Non-pigmented ciliary epithelial cell (primary cell): ENCODE data around the gene DCAF11.

ENCODE experiments used
- DNase-seq: peaks from one replicate; pipeline ENCODE4 v3.0.0-alpha.2; 2010; ENCODE audit warnings: low read depth

DCAF11 gene

GRCh38 chr14:24079491-24080141 lies 35.0 kb upstream of the DCAF11 start:
- no peak for DNase-seq

- DNase-seq, result no peak
These were observed 34.4 kb upstream of the DCAF11 start for GRCh38 chr14:24080142-24080530.

GRCh38 chr14:24080888-24081738 lies 33.5 kb upstream of the DCAF11 start:
- DNase-seq, result no peak

GRCh38 chr14:24081739-24082211 lies 32.8 kb upstream of the DCAF11 start:
- no peak for DNase-seq

- no peak for DNase-seq
These were observed 32.0 kb upstream of the DCAF11 start for GRCh38 chr14:24082411-24083080.

- DNase-seq, result no peak
These were observed 31.1 kb upstream of the DCAF11 start for GRCh38 chr14:24083462-24083861.

GRCh38 chr14:24084440-24084839 lies 30.1 kb upstream of the DCAF11 start:
- no peak for DNase-seq

- no peak for DNase-seq
These were observed 29.4 kb upstream of the DCAF11 start for GRCh38 chr14:24085215-24085614.

GRCh38 chr14:24086193-24086955 lies 28.2 kb upstream of the DCAF11 start:
- DNase-seq, result no peak

- DNase-seq, result no peak
These were observed 27.6 kb upstream of the DCAF11 start for GRCh38 chr14:24087004-24087403.

- DNase-seq, result no peak
These were observed 26.5 kb upstream of the DCAF11 start for GRCh38 chr14:24088095-24088494.

- no peak for DNase-seq
These were observed 24.7 kb upstream of the DCAF11 start for GRCh38 chr14:24089890-24090289.

- DNase-seq, result no peak
These were observed 22.5 kb upstream of the DCAF11 start for GRCh38 chr14:24092110-24092504.

GRCh38 chr14:24092505-24093206 lies 21.9 kb upstream of the DCAF11 start:
- DNase-seq, result no peak

- DNase-seq, result no peak
These were observed 21.2 kb upstream of the DCAF11 start for GRCh38 chr14:24093207-24093900.

- no peak for DNase-seq
These were observed 20.4 kb upstream of the DCAF11 start, which contains the start of gene PCK2 for GRCh38 chr14:24093901-24094840. TSS of gene PCK2 (plus strand) at chr14:24094311. CDS start at chr14:24094406, 95 bp downstream.

- no peak for DNase-seq
These were observed 19.7 kb upstream of the DCAF11 start for GRCh38 chr14:24094841-24095270.

GRCh38 chr14:24095271-24096068 lies 19.1 kb upstream of the DCAF11 start:
- DNase-seq, result no peak
